SK-N-MC (cell line): ENCODE data around the gene ZDHHC21.

Experiments used
- EZH2 ChIP-seq: fragments of 200-600 bp; sonication (generic); IDR thresholded peaks from one replicate; pipeline ENCODE4 v1.6.1; 2017; ENCODE audit warnings: antibody characterized with exemption
- FOXP2 ChIP-seq: optimal IDR thresholded peaks from 2 replicates; pipeline ENCODE3; 2011; ENCODE audit warnings: mild to moderate bottlenecking, moderate library complexity; ENCODE audit not compliant: insufficient read depth; ENCODE audit errors: extremely low read length, control extremely low read depth
- POLR2AphosphoS5 ChIP-seq: IDR thresholded peaks from 2 replicates; pipeline ENCODE4 v1.6.1; 2012; ENCODE audit warnings: mild to moderate bottlenecking, low read depth, low read length, borderline replicate concordance

- TF ChIP-seq EZH2 (no peak), POLR2AphosphoS5 (no peak), FOXP2 (no peak)
These were observed 76.8 kb downstream of the ZDHHC21 start for GRCh38 chr9:14616188-14616982.
